Sigmoid colon (tissue), 4 donors: ENCODE measurements around the gene TMEM179.

ENCODE experiments used
- CTCF ChIP-seq, 4 experiments: fragments of 450-650 bp in 3 of 4; fragments of 200-600 bp in 1 of 4; IDR thresholded peaks; one replicate each; pipeline ENCODE4 v1.5.1; 2016 to 2019; ENCODE audit warnings: antibody characterized with exemption in 4 of 4, mild to moderate bottlenecking in 3 of 4, moderate library complexity in 2 of 4
- POLR2A ChIP-seq, 2 donors: fragments of 450-650 bp; IDR thresholded peaks; one replicate each; pipeline ENCODE4 v1.6.1; 2016; ENCODE audit warnings: antibody characterized with exemption in 2 of 2, mild to moderate bottlenecking in 2 of 2, moderate library complexity in 2 of 2
- POLR2AphosphoS5 ChIP-seq, 4 donors: sonication (generic); formaldehyde crosslinking; IDR thresholded peaks; one replicate each; pipeline ENCODE4 v1.6.1; 2017; ENCODE audit warnings: antibody characterized with exemption in 4 of 4

DNA sequence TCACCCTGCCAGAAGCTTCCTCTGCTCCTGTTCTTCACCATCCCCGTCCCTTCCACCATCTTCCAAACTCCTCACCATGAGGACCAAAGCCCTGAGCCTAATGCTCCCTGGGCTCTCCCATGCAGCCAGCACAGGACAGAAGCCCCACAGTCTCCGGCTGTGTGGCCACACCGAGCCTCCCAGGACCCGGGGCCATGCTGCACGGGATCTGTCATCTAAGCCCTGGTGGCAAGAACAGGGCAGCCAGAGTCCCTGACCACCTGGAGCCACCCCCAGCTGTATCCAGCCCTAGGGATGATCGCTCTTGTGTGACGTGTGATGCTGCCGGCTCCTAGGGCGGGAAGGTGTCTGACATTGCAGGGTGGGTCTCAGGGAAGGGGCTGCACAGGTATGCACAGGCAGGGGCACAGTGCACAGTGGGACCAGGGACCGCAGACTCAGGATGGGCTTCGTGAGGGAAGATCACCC is 8.1 kb downstream of the TMEM179 start:
- TF ChIP-seq POLR2AphosphoS5 (IDR thresholded peaks at IDR 0.05): no peak
- TF ChIP-seq CTCF (IDR thresholded peaks at IDR 0.05): no peak
- no peak for TF ChIP-seq POLR2A (IDR thresholded peaks at IDR 0.05)
